ENCODE results near the gene GFI1B.
A peak's percentile ranks its signal among the peaks of the same experiment; 100 is the strongest.

GFI1B gene

DNA sequence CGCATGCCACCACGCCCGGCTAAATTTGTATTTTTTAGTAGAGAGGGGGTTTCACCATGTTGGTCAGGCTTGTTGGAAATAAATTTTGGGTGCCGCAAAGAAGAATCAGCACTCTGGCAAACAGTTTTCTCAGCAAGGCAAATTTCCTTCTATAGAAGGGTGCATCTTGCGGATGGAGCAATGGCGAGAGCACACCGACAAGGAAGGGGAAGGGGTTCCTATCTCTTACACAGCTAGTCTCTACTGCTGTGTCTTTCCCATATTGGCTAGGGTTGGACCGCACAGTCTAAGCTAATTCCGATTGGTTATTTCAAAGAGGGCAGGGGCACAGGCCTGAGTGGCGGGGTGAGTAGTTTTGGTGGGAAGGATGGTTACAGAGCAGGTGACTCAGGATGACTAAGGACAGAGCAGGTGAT lies 53.0 kb downstream of the GFI1B start:
- Histone ChIP-seq H3K4me3 (ENCODE audit: low read length, poor library complexity, severe bottlenecking) (peak overlapping the region; percentile 100), H3K4me2 (ENCODE audit: low read depth, low read length, poor library complexity, severe bottlenecking) (peak overlapping the region; percentile 98), H3K27me3 (ENCODE audit: insufficient read depth, low read length, poor library complexity, severe bottlenecking) (no peaks in the 10 kb centered on the region), H3K9ac (ENCODE audit: low read depth, low read length, poor library complexity, severe bottlenecking) (peak overlapping the region; percentile 92), H3K36me3 (ENCODE audit: insufficient read depth, low read length) (no peaks in the 10 kb centered on the region), H3K4me1 (ENCODE audit: insufficient read depth, low read length, poor library complexity, severe bottlenecking) (peaks cover 49% of the 10 kb centered on the region), H3K9me2 (replicated peaks; ENCODE audit: low read depth, low read length) (no peaks in the 10 kb centered on the region), H3K9me3 (ENCODE audit: insufficient read depth, low read depth, low read length) (no peaks in the 10 kb centered on the region), H2AFZ (ENCODE audit: low read length) (no peak overlapping the region), H3K79me2 (ENCODE audit: insufficient read depth, low read length) (peaks cover 81% of the 10 kb centered on the region), H3F3A (ENCODE audit: low read depth) (no peaks in the 10 kb centered on the region), H4K20me1 (ENCODE audit: insufficient read depth, low read length, poor library complexity, severe bottlenecking) (peaks cover 34% of the 10 kb centered on the region)
- TF ChIP-seq EZH2phosphoT487 (IDR thresholded peaks at IDR 0.05; ENCODE audit: borderline replicate concordance) (no peak), CTCF (conservative IDR thresholded peaks at IDR 0.05; ENCODE audit: low read length) (no peak)

- H3K79me2 ChIP-seq (ENCODE audit: insufficient read depth, low read length) = peaks cover 87% of the 10 kb centered on the region
- peak overlapping the region; percentile 100 for H3K4me3 ChIP-seq (ENCODE audit: low read length, poor library complexity, severe bottlenecking)
Measured at GRCh38 chr9:133032171-133032570, 53.7 kb downstream of the GFI1B start.

GRCh38 chr9:133035669-133036068 lies 57.2 kb downstream of the GFI1B start:
- Histone ChIP-seq H3K9ac (ENCODE audit: low read depth, low read length, poor library complexity, severe bottlenecking) (peak overlapping the region; percentile 21), H3K36me3 (ENCODE audit: insufficient read depth, low read length) (peaks cover 4% of the 10 kb centered on the region; the same call in 1 of the 2 replicates), H3K79me2 (ENCODE audit: insufficient read depth, low read length) (peaks cover 97% of the 10 kb centered on the region)

More at GRCh38 chr9:133032171-133032570, 53.7 kb downstream of the GFI1B start:
- Histone ChIP-seq H3K9me3 (ENCODE audit: insufficient read depth, low read depth, low read length) (no peaks in the 10 kb centered on the region), H3K9ac (ENCODE audit: low read depth, low read length, poor library complexity, severe bottlenecking) (peak overlapping the region; percentile 92), H3K4me2 (ENCODE audit: low read depth, low read length, poor library complexity, severe bottlenecking) (peak overlapping the region; percentile 98), H3K36me3 (ENCODE audit: insufficient read depth, low read length) (no peaks in the 10 kb centered on the region), H4K20me1 (ENCODE audit: insufficient read depth, low read length, poor library complexity, severe bottlenecking) (peaks cover 39% of the 10 kb centered on the region), H3F3A (ENCODE audit: low read depth) (no peaks in the 10 kb centered on the region), H3K9me2 (replicated peaks; ENCODE audit: low read depth, low read length) (no peaks in the 10 kb centered on the region), H3K27me3 (ENCODE audit: insufficient read depth, low read length, poor library complexity, severe bottlenecking) (no peaks in the 10 kb centered on the region), H3K4me1 (ENCODE audit: insufficient read depth, low read length, poor library complexity, severe bottlenecking) (peaks cover 52% of the 10 kb centered on the region), H2AFZ (ENCODE audit: low read length) (no peak overlapping the region)
- no peak for TF ChIP-seq EZH2phosphoT487 (IDR thresholded peaks at IDR 0.05; ENCODE audit: borderline replicate concordance)
- TF ChIP-seq CTCF (conservative IDR thresholded peaks at IDR 0.05; ENCODE audit: low read length) = no peak

More at GRCh38 chr9:133035669-133036068, 57.2 kb downstream of the GFI1B start:
- Histone ChIP-seq H3K27me3 (ENCODE audit: insufficient read depth, low read length, poor library complexity, severe bottlenecking) (no peaks in the 10 kb centered on the region), H2AFZ (ENCODE audit: low read length) (no peak overlapping the region), H3K4me2 (ENCODE audit: low read depth, low read length, poor library complexity, severe bottlenecking) (peak overlapping the region; percentile 98), H3K4me1 (ENCODE audit: insufficient read depth, low read length, poor library complexity, severe bottlenecking) (peaks cover 44% of the 10 kb centered on the region), H3K4me3 (ENCODE audit: low read length, poor library complexity, severe bottlenecking) (no peak overlapping the region), H3F3A (ENCODE audit: low read depth) (no peaks in the 10 kb centered on the region), H3K9me3 (ENCODE audit: insufficient read depth, low read depth, low read length) (no peaks in the 10 kb centered on the region), H4K20me1 (ENCODE audit: insufficient read depth, low read length, poor library complexity, severe bottlenecking) (peaks cover 49% of the 10 kb centered on the region), H3K9me2 (replicated peaks; ENCODE audit: low read depth, low read length) (no peaks in the 10 kb centered on the region)
- TF ChIP-seq EZH2phosphoT487 (IDR thresholded peaks at IDR 0.05; ENCODE audit: borderline replicate concordance) (no peak), CTCF (conservative IDR thresholded peaks at IDR 0.05; ENCODE audit: low read length) (no peak)

Data from Loucy (cell line).